Stimulated activated CD8-positive, alpha-beta memory T cell treated with anti-CD3 and anti-CD28 coated beads, Interleukin-4, amount 100 ng/mL, for 4 hours (primary cell): ENCODE data around the gene SLC12A7.

Source experiments
- DNase-seq, 2 donors: peaks; one replicate each; pipeline ENCODE4 v3.0.0-alpha.2; 2020; ENCODE audit warnings: low read depth in 2 of 2, low spot score in 1 of 2

The SLC12A7 gene

GRCh38 chr5:1141834-1142233, 30.0 kb upstream of the SLC12A7 start:
- DNase-seq = no peak

- no peak for DNase-seq
Measured at GRCh38 chr5:1140818-1141189, 28.9 kb upstream of the SLC12A7 start.

GRCh38 chr5:1140171-1140817, 28.4 kb upstream of the SLC12A7 start:
- DNase-seq = peak; percentile 59 to 68

- DNase-seq = no peak
Measured at GRCh38 chr5:1139331-1140170, 27.7 kb upstream of the SLC12A7 start.

- no peak for DNase-seq
Measured at GRCh38 chr5:1138445-1139245, 26.8 kb upstream of the SLC12A7 start.

GRCh38 chr5:1137567-1138444, 25.9 kb upstream of the SLC12A7 start:
- DNase-seq = no peak

GRCh38 chr5:1136814-1137213, 25.0 kb upstream of the SLC12A7 start:
- no peak for DNase-seq

- DNase-seq = no peak
Measured at GRCh38 chr5:1135696-1136525, 24.0 kb upstream of the SLC12A7 start.

GRCh38 chr5:1134478-1134877, 22.6 kb upstream of the SLC12A7 start:
- DNase-seq = no peak

- no peak for DNase-seq
Measured at GRCh38 chr5:1133510-1134201, 21.8 kb upstream of the SLC12A7 start.

- DNase-seq = no peak
Measured at GRCh38 chr5:1133108-1133507, 21.2 kb upstream of the SLC12A7 start.

GRCh38 chr5:1132570-1132969, 20.7 kb upstream of the SLC12A7 start:
- no peak for DNase-seq

GRCh38 chr5:1131726-1132125, 19.9 kb upstream of the SLC12A7 start:
- no peak for DNase-seq

- DNase-seq = no peak
Measured at GRCh38 chr5:1131191-1131621, 19.3 kb upstream of the SLC12A7 start.

GRCh38 chr5:1130218-1130946, 18.5 kb upstream of the SLC12A7 start:
- DNase-seq = no peak

- no peak for DNase-seq
Measured at GRCh38 chr5:1129711-1130055, 17.8 kb upstream of the SLC12A7 start.

GRCh38 chr5:1128977-1129710, 17.3 kb upstream of the SLC12A7 start:
- DNase-seq = no peak
